Suprapubic skin (tissue), 4 donors: ENCODE measurements around the gene AKR7A3.

Experiments
- CTCF ChIP-seq, 2 donors: fragments of 200-600 bp in 1 of 2; fragments of 450-650 bp in 1 of 2; sonication (generic) in 1 of 2; IDR thresholded peaks; one replicate each; pipeline ENCODE4 v1.5.1; 2016 to 2019; ENCODE audit warnings: antibody characterized with exemption in 2 of 2, mild to moderate bottlenecking in 1 of 2, moderate library complexity in 1 of 2
- POLR2A ChIP-seq, 2 donors: fragments of 450-650 bp; IDR thresholded peaks; one replicate each; pipeline ENCODE4 v1.6.1; 2017; ENCODE audit warnings: antibody characterized with exemption in 2 of 2, mild to moderate bottlenecking in 2 of 2, moderate library complexity in 2 of 2
- POLR2AphosphoS5 ChIP-seq, 3 donors: sonication (generic); formaldehyde crosslinking; IDR thresholded peaks; one replicate each; pipeline ENCODE4 v1.6.1; 2017; ENCODE audit warnings: antibody characterized with exemption in 3 of 3

GRCh38 chr1:19289244-19289643, 674 bp upstream of the AKR7A3 start:
- TF ChIP-seq POLR2A (IDR thresholded peaks at IDR 0.05), result no peak
- TF ChIP-seq CTCF (IDR thresholded peaks at IDR 0.05), result no peak
- no peak for TF ChIP-seq POLR2AphosphoS5 (IDR thresholded peaks at IDR 0.05)
